ENCODE results near the gene SH2D2A. TPM values are rescaled to one million over a fixed set of nuclear protein-coding genes. Genes with fewer than 3 reads are reported as not detected.

SH2D2A gene
- total RNA-seq, 2 experiments from 2014 or later, result 51.6 to 51.8 TPM

GRCh38 chr1:156839426-156840109 is 22.9 kb upstream of the SH2D2A start:
- Mint-ChIP-seq H3K36me3 (ENCODE audit: low read depth) (no peaks in the 10 kb centered on the region), H3K9me3 (no peaks in the 10 kb centered on the region), H3K4me3 (no peak overlapping the region), H3K4me1 (ENCODE audit: low read depth) (peaks cover 17% of the 10 kb centered on the region), H3K27ac (no peak overlapping the region), H3K27me3 (peaks cover 62% of the 10 kb centered on the region)
- no peak overlapping the region for H3K27ac ChIP-seq (ENCODE audit: low read depth in 1 of 2, low read length in 2 of 2)
- H3K9me3 ChIP-seq (ENCODE audit: control insufficient read depth in 1 of 2, insufficient read depth in 1 of 2, low read length in 2 of 2), result peaks cover 0 to 13% of the 10 kb centered on the region in 2 experiments
- TF ChIP-seq CTCF (IDR thresholded peaks at IDR 0.05), result no peak
- peaks cover 33 to 42% of the 10 kb centered on the region in 2 experiments for H3K27me3 ChIP-seq (ENCODE audit: control insufficient read depth in 1 of 2, insufficient read depth in 2 of 2, low read length in 2 of 2)
- no peak overlapping the region for H3K4me3 ChIP-seq (ENCODE audit: low read length)
- CTCF ChIA-PET, result interaction anchor here (0.9 to 3.4 kb wide), 17 partner anchors 9 to 114 kb away, joined by 3 to 52 read pairs (median 6); partner anchors contain the start of genes ISG20L2, METTL25B, NTRK1 and SH2D2A
- ATAC-seq (ENCODE audit: poor library complexity) (no peak), DNase-seq (no peak)
- H3K36me3 ChIP-seq (ENCODE audit: insufficient read depth, low read length), result no peaks in the 10 kb centered on the region
- peaks cover 28% of the 10 kb centered on the region for H3K4me1 ChIP-seq (ENCODE audit: insufficient read depth, low read length)
- intact Hi-C loops (cut with DNase I, micrococcal nuclease), result loop anchor here (1.0 to 10.0 kb wide), 4 partner anchors 21 to 315 kb away; partner anchors contain the start of genes NTRK1 (in 2 of the 2) and PEAR1 (in 1 of the 2)
- POLR2A ChIA-PET, result interaction anchor here (1.1 to 3.3 kb wide), 2 partner anchors 9 to 20 kb away, joined by 3 to 20 read pairs; partner anchors contain the start of genes INSRR and NTRK1

GRCh38 chr1:156838972-156839371 is 22.3 kb upstream of the SH2D2A start:
- H3K4me3 ChIP-seq (ENCODE audit: low read length), result no peak overlapping the region
- no peaks in the 10 kb centered on the region for H3K9me3 Mint-ChIP-seq
- no peaks in the 10 kb centered on the region for H3K36me3 ChIP-seq (ENCODE audit: insufficient read depth, low read length)
- peaks cover 0 to 10% of the 10 kb centered on the region in 2 experiments for H3K9me3 ChIP-seq (ENCODE audit: control insufficient read depth in 1 of 2, insufficient read depth in 1 of 2, low read length in 2 of 2)
- CTCF ChIA-PET, result interaction anchor here (0.6 to 3.4 kb wide), 21 partner anchors 10 to 113 kb away, joined by 3 to 52 read pairs (median 6); partner anchors contain the start of genes ISG20L2, METTL25B, NTRK1 and SH2D2A
- peaks cover 24% of the 10 kb centered on the region for H3K4me1 ChIP-seq (ENCODE audit: insufficient read depth, low read length)
- H3K4me1 Mint-ChIP-seq (ENCODE audit: low read depth), result peaks cover 12% of the 10 kb centered on the region
- H3K27ac ChIP-seq (ENCODE audit: low read depth in 1 of 2, low read length in 2 of 2), result no peak overlapping the region
- H3K36me3 Mint-ChIP-seq (ENCODE audit: low read depth), result no peaks in the 10 kb centered on the region
- H3K27me3 Mint-ChIP-seq, result peaks cover 60% of the 10 kb centered on the region
- TF ChIP-seq CTCF (IDR thresholded peaks at IDR 0.05), result peak; percentile 85
- ATAC-seq (ENCODE audit: poor library complexity), result peak; percentile 84
- H3K4me3 Mint-ChIP-seq, result no peak overlapping the region
- DNase-seq, result peak in 11 of 14 experiments; percentile 34 to 74 (median 42)
- H3K27ac Mint-ChIP-seq, result no peak overlapping the region
- peaks cover 27 to 37% of the 10 kb centered on the region in 2 experiments for H3K27me3 ChIP-seq (ENCODE audit: control insufficient read depth in 1 of 2, insufficient read depth in 2 of 2, low read length in 2 of 2)
- POLR2A ChIA-PET, result interaction anchor here (1.1 to 3.3 kb wide), 2 partner anchors 9 to 21 kb away, joined by 3 to 20 read pairs; partner anchors contain the start of genes INSRR and NTRK1
- intact Hi-C loops (cut with DNase I, micrococcal nuclease), result loop anchor here (1.0 to 10.0 kb wide), 4 partner anchors 21 to 316 kb away; partner anchors contain the start of genes NTRK1 (in 2 of the 2) and PEAR1 (in 1 of the 2)

GRCh38 chr1:156836892-156837291 is 20.2 kb upstream of the SH2D2A start:
- TF ChIP-seq CTCF (IDR thresholded peaks at IDR 0.05), result no peak

More at GRCh38 chr1:156836892-156837291, 20.2 kb upstream of the SH2D2A start:
- Histone ChIP-seq H3K4me3 (ENCODE audit: low read length) (no peak overlapping the region), H3K27me3 (ENCODE audit: control insufficient read depth in 1 of 2, insufficient read depth in 2 of 2, low read length in 2 of 2) (peaks cover 12 to 19% of the 10 kb centered on the region in 2 experiments), H3K27ac (ENCODE audit: low read depth in 1 of 2, low read length in 2 of 2) (no peak overlapping the region), H3K4me1 (ENCODE audit: insufficient read depth, low read length) (peaks cover 27% of the 10 kb centered on the region), H3K36me3 (ENCODE audit: insufficient read depth, low read length) (no peaks in the 10 kb centered on the region), H3K9me3 (ENCODE audit: control insufficient read depth in 1 of 2, insufficient read depth in 1 of 2, low read length in 2 of 2) (peaks cover 0 to 10% of the 10 kb centered on the region in 2 experiments)
- H3K27me3 Mint-ChIP-seq, result peaks cover 49% of the 10 kb centered on the region
- no peak for DNase-seq
- ChIA-PET CTCF (interaction anchor here (0.6 to 3.4 kb wide), 5 partner anchors 11 to 134 kb away, joined by 3 to 52 read pairs (median 10); partner anchors contain the start of gene NTRK1), POLR2A (interaction anchor here (3.3 kb wide), 1 partner anchor 23 kb away, joined by 20 read pairs; the partner anchor contains the start of genes INSRR and NTRK1)
- no peak overlapping the region for H3K27ac Mint-ChIP-seq
- H3K4me1 Mint-ChIP-seq (ENCODE audit: low read depth), result peaks cover 14% of the 10 kb centered on the region
- no peak for ATAC-seq (ENCODE audit: poor library complexity)
- no peaks in the 10 kb centered on the region for H3K36me3 Mint-ChIP-seq (ENCODE audit: low read depth)
- intact Hi-C loops (cut with DNase I, micrococcal nuclease), result loop anchor here in 1 of 2 experiments (5.0 to 10.0 kb wide), 2 partner anchors 55 to 318 kb away; partner anchors contain the start of gene PEAR1
- H3K4me3 Mint-ChIP-seq, result no peak overlapping the region
- H3K9me3 Mint-ChIP-seq, result no peaks in the 10 kb centered on the region

Data from CD4-positive, alpha-beta T cell (primary cell).